Measurements from ENCODE around the gene TOGARAM1.
A peak's percentile ranks its signal among the peaks of the same experiment; 100 is the strongest.

The TOGARAM1 gene

GRCh38 chr14:44961554-44962333, at the start of gene TOGARAM1, which contains the start of gene KLHL28:
Gene TOGARAM1 (plus strand): TSS chr14:44962190. CDS start chr14:44962422, 232 bp downstream.
Gene KLHL28 (minus strand): TSS chr14:44961947. CDS start chr14:44945928, 16,019 bp downstream.
- DNase-seq, result peak; percentile 100

- DNase-seq, result no peak
These were observed 47.1 kb upstream of the TOGARAM1 start for GRCh38 chr14:44914849-44915248.

GRCh38 chr14:44928793-44929192, 33.2 kb upstream of the TOGARAM1 start:
- DNase-seq, result no peak

- no peak for DNase-seq
These were observed 26.8 kb upstream of the TOGARAM1 start for GRCh38 chr14:44935155-44935554.

- DNase-seq, result no peak
These were observed 24.4 kb upstream of the TOGARAM1 start for GRCh38 chr14:44937547-44937946.

- DNase-seq, result no peak
These were observed 21.8 kb upstream of the TOGARAM1 start for GRCh38 chr14:44940211-44940610.

GRCh38 chr14:44940944-44941343, 21.0 kb upstream of the TOGARAM1 start:
- no peak for DNase-seq

- DNase-seq, result no peak
These were observed 20.4 kb upstream of the TOGARAM1 start for GRCh38 chr14:44941591-44941990.

- DNase-seq, result no peak
These were observed 19.6 kb upstream of the TOGARAM1 start for GRCh38 chr14:44942436-44942835.

- DNase-seq, result no peak
These were observed 17.9 kb upstream of the TOGARAM1 start for GRCh38 chr14:44944107-44944506.

GRCh38 chr14:44945264-44945663, 16.7 kb upstream of the TOGARAM1 start:
- no peak for DNase-seq

- no peak for DNase-seq
These were observed 10.9 kb upstream of the TOGARAM1 start for GRCh38 chr14:44951051-44951450.

GRCh38 chr14:44952391-44953110, 9.4 kb upstream of the TOGARAM1 start:
- no peak for DNase-seq

- DNase-seq, result no peak
These were observed 7.2 kb upstream of the TOGARAM1 start for GRCh38 chr14:44954750-44955149.

- no peak for DNase-seq
These were observed 6.5 kb upstream of the TOGARAM1 start for GRCh38 chr14:44955528-44955927.

- no peak for DNase-seq
These were observed 5.1 kb upstream of the TOGARAM1 start for GRCh38 chr14:44956866-44957265.

- no peak for DNase-seq
These were observed 2.5 kb upstream of the TOGARAM1 start for GRCh38 chr14:44959538-44959937.

- DNase-seq, result peak; percentile 16 to 22
These were observed 1.8 kb upstream of the TOGARAM1 start for GRCh38 chr14:44960146-44960545.

- DNase-seq, result no peak
These were observed 1.3 kb upstream of the TOGARAM1 start for GRCh38 chr14:44960646-44961045.

GRCh38 chr14:44961151-44961553, 838 bp upstream of the TOGARAM1 start:
- peak; percentile 64 to 78 for DNase-seq

- DNase-seq, result peak; percentile 57 to 63
These were observed 499 bp downstream of the TOGARAM1 start for GRCh38 chr14:44962334-44963043.

GRCh38 chr14:44963044-44963528, 1.1 kb downstream of the TOGARAM1 start:
- peak; percentile 52 to 54 for DNase-seq

GRCh38 chr14:44963775-44964380, 1.9 kb downstream of the TOGARAM1 start:
- peak in 1 of 2 experiments; percentile 40 for DNase-seq

Data from Kasumi-1 (cell line).